Measurements from ENCODE around the gene KCNH3. TPM values are rescaled to one million over a fixed set of nuclear protein-coding genes. Genes with fewer than 3 reads are reported as not detected.
"Not testable (repeated sequence)": the region's sequence is repeated elsewhere in the genome, so short reads cannot be mapped to it uniquely, and the experiment has no call there.

Gene KCNH3
- total and polyA plus RNA-seq, 10 of the 15 experiments (the other 5 are each of a cell fraction or from before 2014, with no cell fraction given), result 0.03 to 0.45 (median 0.08) TPM; not detected in 5

- intact Hi-C loops (cut with micrococcal nuclease; ENCODE audit: unreplicated experiment) (no loop called here), in situ Hi-C loops (cut with MboI) (no loop called here)
- no peak overlapping the region for H2AFZ ChIP-seq (ENCODE audit: control insufficient read depth, low read depth, low read length)
- WGBS (ENCODE audit: insufficient coverage, insufficient replicate concordance, low lambda C conversion rate, missing lambda C conversion rate), result 100% methylated on average over 1 of the region's 1 CpG
- H3K9ac ChIP-seq (ENCODE audit: control insufficient read depth, insufficient read depth, low read length), result no peak overlapping the region
- H3K27ac ChIP-seq (ENCODE audit: control insufficient read depth, insufficient read depth), result no peak overlapping the region
- SMC1A ChIA-PET (ENCODE audit: uncharacterized antibody, unreplicated experiment), result interaction anchor here (0.6 kb wide), 2 partner anchors 9 to 118 kb away, joined by 3 to 4 read pairs; no protein-coding TSS in a partner anchor
- H3K27me3 ChIP-seq (replicated peaks in 1 of 2; ENCODE audit: control insufficient read depth in 2 of 2, insufficient read depth in 2 of 2, low read length in 1 of 2), result no peaks in the 10 kb centered on the region
- no peaks in the 10 kb centered on the region for H4K20me1 ChIP-seq (ENCODE audit: control insufficient read depth, insufficient read depth)
- CTCF ChIA-PET, result interaction anchor here (0.5 to 1.9 kb wide), 5 partner anchors 16 to 357 kb away, joined by 3 to 6 read pairs (median 5); no protein-coding TSS in a partner anchor
- no peak overlapping the region for H3K4me3 ChIP-seq
- ATAC-seq (no peak), FAIRE-seq (no peak), DNase-seq (ENCODE audit: low read depth, low spot score) (no peak)
- H3K36me3 ChIP-seq (ENCODE audit: control insufficient read depth in 2 of 2, insufficient read depth in 2 of 2, low read length in 1 of 2), result no peaks in the 10 kb centered on the region
- POLR2A ChIA-PET, result no interaction called here
- H3K4me1 ChIP-seq (ENCODE audit: control insufficient read depth, insufficient read depth, low read length), result no peaks in the 10 kb centered on the region
- BruUV-seq (replicated peaks), result no TSS peak
- H3K79me2 ChIP-seq (ENCODE audit: control insufficient read depth, insufficient read depth, low read length), result no peaks in the 10 kb centered on the region
- RAD21 ChIA-PET (ENCODE audit: unreplicated experiment), result no interaction called here
- H3K4me2 ChIP-seq (ENCODE audit: control insufficient read depth, insufficient read depth), result no peak overlapping the region
- no peak for TF ChIP-seq HDGF (IDR thresholded peaks at IDR 0.05)
- TF ChIP-seq RAD51 (IDR thresholded peaks at IDR 0.05), result no peak
- no peaks in the 10 kb centered on the region for H3K9me3 ChIP-seq (replicated peaks; ENCODE audit: control insufficient read depth, insufficient read depth, low read length)
These were observed 64.9 kb downstream of the KCNH3 start for GRCh38 chr12:49603721-49604120.

- H3K4me2 ChIP-seq (ENCODE audit: control insufficient read depth, insufficient read depth), result no peak overlapping the region
- H3K4me3 ChIP-seq, result no peak overlapping the region
- H3K9ac ChIP-seq (ENCODE audit: control insufficient read depth, insufficient read depth, low read length), result no peak overlapping the region
- no peaks in the 10 kb centered on the region for H3K79me2 ChIP-seq (ENCODE audit: control insufficient read depth, insufficient read depth, low read length)
- H3K4me1 ChIP-seq (ENCODE audit: control insufficient read depth, insufficient read depth, low read length), result no peaks in the 10 kb centered on the region
- no peak overlapping the region for H3K27ac ChIP-seq (ENCODE audit: control insufficient read depth, insufficient read depth)
- intact Hi-C loops (cut with micrococcal nuclease; ENCODE audit: unreplicated experiment), result no loop called here
- ATAC-seq, result no peak
- no peaks in the 10 kb centered on the region for H3K27me3 ChIP-seq (replicated peaks in 1 of 2; ENCODE audit: control insufficient read depth in 2 of 2, insufficient read depth in 2 of 2, low read length in 1 of 2)
- ChIA-PET POLR2A (interaction anchor here (0.9 kb wide), 1 partner anchor 8 kb away, joined by 3 read pairs; no protein-coding TSS in a partner anchor), CTCF (interaction anchor here (1.0 to 1.9 kb wide), 3 partner anchors 101 to 258 kb away, joined by 3 to 6 read pairs (median 3); no protein-coding TSS in a partner anchor), SMC1A (ENCODE audit: uncharacterized antibody, unreplicated experiment) (no interaction called here), RAD21 (ENCODE audit: unreplicated experiment) (no interaction called here)
- BruUV-seq (replicated peaks), result no TSS peak
- no peaks in the 10 kb centered on the region for H4K20me1 ChIP-seq (ENCODE audit: control insufficient read depth, insufficient read depth)
- in situ Hi-C loops (cut with MboI), result no loop called here
- no peaks in the 10 kb centered on the region for H3K36me3 ChIP-seq (ENCODE audit: control insufficient read depth in 2 of 2, insufficient read depth in 2 of 2, low read length in 1 of 2)
- TF ChIP-seq NFXL1 (IDR thresholded peaks at IDR 0.05; ENCODE audit: borderline replicate concordance) (no peak), SIN3A (IDR thresholded peaks at IDR 0.05; ENCODE audit: low read depth, low read length) (no peak), CHD2 (IDR thresholded peaks at IDR 0.05; ENCODE audit: borderline replicate concordance, low read depth, low read length) (no peak)
- WGBS (ENCODE audit: insufficient coverage, insufficient replicate concordance, low lambda C conversion rate, missing lambda C conversion rate), result 71% methylated on average over 5 of the region's 5 CpGs
- no peaks in the 10 kb centered on the region for H3K9me3 ChIP-seq (replicated peaks; ENCODE audit: control insufficient read depth, insufficient read depth, low read length)
- FAIRE-seq, result no peak
- no peak for DNase-seq (ENCODE audit: low read depth, low spot score)
- no peak overlapping the region for H2AFZ ChIP-seq (ENCODE audit: control insufficient read depth, low read depth, low read length)
These were observed 66.0 kb downstream of the KCNH3 start for GRCh38 chr12:49604856-49605255.

- ATAC-seq; H3K79me2 ChIP-seq (ENCODE audit: control insufficient read depth, insufficient read depth, low read length); DNase-seq (ENCODE audit: low read depth, low spot score); H3K27me3 ChIP-seq (replicated peaks in 1 of 2; ENCODE audit: control insufficient read depth in 2 of 2, insufficient read depth in 2 of 2, low read length in 1 of 2); H3K9me3 ChIP-seq (replicated peaks; ENCODE audit: control insufficient read depth, insufficient read depth, low read length); H3K4me3 ChIP-seq; in situ Hi-C loops (cut with MboI); H3K27ac ChIP-seq (ENCODE audit: control insufficient read depth, insufficient read depth); BruUV-seq (replicated peaks); H3K9ac ChIP-seq (ENCODE audit: control insufficient read depth, insufficient read depth, low read length); H3K4me1 ChIP-seq (ENCODE audit: control insufficient read depth, insufficient read depth, low read length); H4K20me1 ChIP-seq (ENCODE audit: control insufficient read depth, insufficient read depth); RAD21 ChIA-PET (ENCODE audit: unreplicated experiment); H3K4me2 ChIP-seq (ENCODE audit: control insufficient read depth, insufficient read depth); H2AFZ ChIP-seq (ENCODE audit: control insufficient read depth, low read depth, low read length); FAIRE-seq; H3K36me3 ChIP-seq (ENCODE audit: control insufficient read depth in 2 of 2, insufficient read depth in 2 of 2, low read length in 1 of 2); intact Hi-C loops (cut with micrococcal nuclease; ENCODE audit: unreplicated experiment): not testable (repeated sequence)
- ChIA-PET SMC1A (ENCODE audit: uncharacterized antibody, unreplicated experiment) (interaction anchor here (0.7 kb wide), 1 partner anchor 71 kb away, joined by 3 read pairs; no protein-coding TSS in a partner anchor), CTCF (interaction anchor here (1.0 to 2.2 kb wide), 4 partner anchors 25 to 258 kb away, joined by 3 to 8 read pairs (median 4); no protein-coding TSS in a partner anchor), POLR2A (interaction anchor here (0.9 kb wide), 1 partner anchor 9 kb away, joined by 3 read pairs; no protein-coding TSS in a partner anchor)
- 97% methylated on average over 3 of the region's 4 CpGs for WGBS (ENCODE audit: insufficient coverage, insufficient replicate concordance, low lambda C conversion rate, missing lambda C conversion rate)
These were observed 66.7 kb downstream of the KCNH3 start, which contains the start of gene FAM186B for GRCh38 chr12:49605539-49605938. Gene FAM186B, minus strand, starts transcription at chr12:49605639. Its CDS starts 162 bp downstream, at chr12:49605477.
